ENCODE results near the gene HOXA11.

HOXA11 gene

DNA sequence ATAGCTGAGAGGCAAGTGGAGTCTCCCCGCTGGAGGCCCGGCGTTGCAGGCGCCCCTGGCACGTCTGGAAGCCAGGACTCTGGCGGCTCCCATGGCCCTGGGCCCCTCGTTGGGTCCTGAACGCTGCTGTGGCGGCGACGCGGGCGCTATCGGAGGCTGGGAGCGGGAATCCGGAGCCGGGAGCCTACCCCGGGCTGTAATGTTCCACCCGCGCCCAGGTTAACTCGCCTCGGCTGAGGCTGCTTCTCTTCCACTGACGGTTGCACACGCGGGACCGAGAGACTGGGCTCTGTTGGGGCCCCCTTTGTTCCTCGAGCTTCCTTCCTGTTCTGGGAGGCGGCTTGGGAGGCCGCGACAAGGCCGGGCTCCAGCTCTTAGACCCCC, 40.3 kb downstream of the HOXA11 start:
- H3K27ac Mint-ChIP-seq = no peak overlapping the region
- H3K4me3 Mint-ChIP-seq = no peak overlapping the region
- H3K27me3 Mint-ChIP-seq (ENCODE audit: low read depth) = peaks cover 38% of the 10 kb centered on the region
- DNase-seq (ENCODE audit: low spot score) = no peak
- no peaks in the 10 kb centered on the region for H3K36me3 Mint-ChIP-seq (ENCODE audit: low read depth)
- no peaks in the 10 kb centered on the region for H3K9me3 Mint-ChIP-seq
- H3K4me1 Mint-ChIP-seq (ENCODE audit: low read depth) = no peaks in the 10 kb centered on the region

DNA sequence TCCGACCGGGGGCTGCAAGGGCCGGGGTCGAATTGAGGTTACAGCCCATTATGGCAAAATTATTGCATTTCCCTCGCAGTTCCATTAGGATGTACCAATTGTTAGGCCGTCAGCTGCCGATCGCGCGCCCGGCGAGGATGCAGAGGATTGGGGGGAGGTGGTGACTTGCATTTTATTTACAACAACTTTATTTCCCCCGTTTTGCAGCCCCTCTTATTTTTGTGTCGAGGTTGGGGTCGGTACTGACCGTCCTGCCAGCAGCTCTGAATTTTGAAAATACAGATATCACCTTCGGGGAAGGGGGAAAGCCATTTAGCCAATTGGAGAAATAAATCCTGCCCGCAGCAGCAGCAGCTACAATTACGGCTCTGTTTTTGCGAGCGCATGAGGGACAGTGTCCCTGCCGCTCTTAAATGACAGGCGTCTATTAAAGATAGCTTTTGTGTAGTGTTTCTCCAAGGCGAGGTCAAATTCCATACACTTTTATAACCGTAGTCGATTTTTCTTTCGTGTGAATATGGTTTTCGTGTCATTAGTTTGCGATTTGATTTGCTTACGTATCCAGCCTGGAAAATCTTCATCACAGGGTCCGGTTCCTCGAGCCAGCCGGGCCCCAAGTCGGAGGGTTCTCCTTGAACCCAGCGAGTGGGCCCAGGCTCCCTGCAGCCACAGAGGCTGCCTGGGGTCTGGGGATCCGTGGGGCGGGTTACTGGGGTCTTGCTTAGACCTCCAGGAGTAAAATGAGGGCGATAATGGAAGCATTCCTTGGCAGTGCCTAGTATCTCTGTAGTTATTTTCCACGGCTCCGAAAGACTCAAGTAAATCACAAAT, 40.9 kb downstream of the HOXA11 start:
- Mint-ChIP-seq H3K4me3 (no peak overlapping the region), H3K27ac (no peak overlapping the region), H3K4me1 (ENCODE audit: low read depth) (no peaks in the 10 kb centered on the region), H3K27me3 (ENCODE audit: low read depth) (peaks cover 31% of the 10 kb centered on the region), H3K36me3 (ENCODE audit: low read depth) (no peaks in the 10 kb centered on the region), H3K9me3 (no peaks in the 10 kb centered on the region)
- no peak for DNase-seq (ENCODE audit: low spot score)

DNA sequence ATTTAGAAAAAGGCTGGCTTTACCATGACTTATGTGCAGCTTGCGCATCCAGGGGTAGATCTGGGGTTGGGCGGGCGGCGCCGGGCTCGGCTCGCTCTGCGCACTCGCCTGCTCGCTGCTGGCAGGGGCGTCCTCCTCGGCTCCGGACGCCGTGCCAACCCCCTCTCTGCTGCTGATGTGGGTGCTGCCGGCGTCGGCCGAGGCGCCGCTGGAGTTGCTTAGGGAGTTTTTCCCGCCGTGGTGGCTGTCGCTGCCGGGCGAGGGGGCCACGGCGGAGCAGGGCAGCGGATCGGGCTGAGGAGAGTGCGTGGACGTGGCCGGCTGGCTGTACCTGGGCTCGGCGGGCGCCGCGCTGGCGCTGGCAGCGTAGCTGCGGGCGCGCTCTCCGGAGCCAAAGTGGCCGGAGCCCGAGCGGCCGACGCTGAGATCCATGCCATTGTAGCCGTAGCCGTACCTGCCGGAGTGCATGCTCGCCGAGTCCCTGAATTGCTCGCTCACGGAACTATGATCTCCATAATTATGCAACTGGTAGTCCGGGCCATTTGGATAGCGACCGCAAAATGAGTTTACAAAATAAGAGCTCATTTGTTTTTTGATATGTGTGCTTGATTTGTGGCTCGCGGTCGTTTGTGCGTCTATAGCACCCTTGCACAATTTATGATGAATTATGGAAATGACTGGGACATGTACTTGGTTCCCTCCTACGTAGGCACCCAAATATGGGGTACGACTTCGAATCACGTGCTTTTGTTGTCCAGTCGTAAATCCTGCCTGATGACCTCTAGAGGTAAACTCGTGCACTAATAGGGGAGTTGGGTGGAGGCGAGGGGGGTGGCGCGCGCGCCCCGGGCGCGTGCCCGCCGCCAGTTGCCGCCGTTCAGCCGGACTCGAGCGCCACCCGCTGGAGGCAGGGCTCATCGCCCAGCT, 41.7 kb downstream of the HOXA11 start, which contains the start of gene HOXA5:
TSS of gene HOXA5 (minus strand) at position 659 of the 927 bp plus-strand sequence. CDS start at position 585, 74 bp downstream.
- H3K4me3 Mint-ChIP-seq = no peak within 1 kb of the TSS

DNA sequence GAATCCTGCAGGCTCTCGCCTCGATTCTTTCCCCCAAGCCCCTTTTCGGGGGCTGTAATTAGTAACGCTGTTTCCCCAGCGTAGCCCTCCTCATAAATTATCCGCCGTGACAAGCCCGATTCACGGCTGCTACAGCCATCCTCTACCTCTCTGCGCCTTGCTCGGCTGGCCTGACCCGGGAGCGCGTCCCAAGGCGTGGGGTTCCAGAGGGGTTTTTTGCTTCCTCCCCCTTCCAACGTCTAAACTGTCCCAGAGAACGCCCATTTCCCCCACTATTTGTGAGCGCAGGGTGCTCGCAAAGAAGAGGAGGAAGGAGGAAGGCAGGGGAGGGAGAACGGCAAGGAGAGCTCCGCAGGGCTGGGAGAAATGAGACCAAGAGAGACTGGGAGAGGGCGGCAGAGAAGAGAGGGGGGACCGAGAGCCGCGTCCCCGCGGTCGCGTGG, 42.4 kb downstream of the HOXA11 start:
- peaks cover 22% of the 10 kb centered on the region for H3K27me3 Mint-ChIP-seq (ENCODE audit: low read depth)
- H3K4me3 Mint-ChIP-seq = no peak overlapping the region
- no peaks in the 10 kb centered on the region for H3K36me3 Mint-ChIP-seq (ENCODE audit: low read depth)
- no peak for DNase-seq (ENCODE audit: low spot score)
- H3K4me1 Mint-ChIP-seq (ENCODE audit: low read depth) = no peaks in the 10 kb centered on the region
- no peak overlapping the region for H3K27ac Mint-ChIP-seq
- no peaks in the 10 kb centered on the region for H3K9me3 Mint-ChIP-seq

More for the DNA sequence above, 41.7 kb downstream of the HOXA11 start, which contains the start of gene HOXA5:
- H3K27ac Mint-ChIP-seq = no peak within 1 kb of the TSS
- DNase-seq (ENCODE audit: low spot score) = no peak
- H3K9me3 Mint-ChIP-seq = no peaks in the 10 kb centered on the region
- H3K4me1 Mint-ChIP-seq (ENCODE audit: low read depth) = no peaks in the 10 kb centered on the region
- peaks cover 23% of the 10 kb centered on the region for H3K27me3 Mint-ChIP-seq (ENCODE audit: low read depth)
- no peaks in the 10 kb centered on the region for H3K36me3 Mint-ChIP-seq (ENCODE audit: low read depth)

DNA sequence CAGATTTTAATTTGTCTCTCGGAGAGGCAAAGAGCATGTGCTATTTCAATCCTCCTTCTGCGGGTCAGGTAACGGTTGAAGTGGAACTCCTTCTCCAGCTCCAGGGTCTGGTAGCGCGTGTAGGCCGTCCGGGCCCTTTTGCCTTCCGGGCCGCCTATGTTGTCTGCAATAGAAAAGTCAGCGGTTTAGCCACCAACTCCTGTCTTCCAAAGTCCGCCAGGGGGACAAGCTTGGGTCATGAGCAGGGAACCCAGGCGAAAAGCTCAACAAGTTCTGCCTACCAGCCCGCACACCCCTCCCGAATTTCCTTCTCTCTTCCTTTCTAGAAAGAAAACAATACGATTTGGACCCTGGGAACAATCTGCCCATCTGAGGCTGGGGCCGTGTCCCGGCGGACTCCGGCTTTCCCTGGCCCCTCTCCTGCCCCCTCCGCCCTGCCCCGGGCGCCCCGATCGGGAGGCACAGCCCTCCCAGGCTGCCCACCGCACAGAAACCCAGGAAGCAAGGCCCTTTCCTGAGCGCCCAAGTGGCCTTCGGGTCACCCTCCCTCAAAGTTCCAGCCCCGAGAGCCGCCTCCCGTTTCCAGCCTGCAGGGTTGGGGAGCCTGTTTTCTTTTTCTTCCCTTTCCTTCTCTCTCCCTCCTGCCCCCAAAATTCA, 43.0 kb downstream of the HOXA11 start:
- Mint-ChIP-seq H3K27ac (no peak overlapping the region), H3K4me3 (no peak overlapping the region), H3K27me3 (ENCODE audit: low read depth) (peaks cover 21% of the 10 kb centered on the region)

DNA sequence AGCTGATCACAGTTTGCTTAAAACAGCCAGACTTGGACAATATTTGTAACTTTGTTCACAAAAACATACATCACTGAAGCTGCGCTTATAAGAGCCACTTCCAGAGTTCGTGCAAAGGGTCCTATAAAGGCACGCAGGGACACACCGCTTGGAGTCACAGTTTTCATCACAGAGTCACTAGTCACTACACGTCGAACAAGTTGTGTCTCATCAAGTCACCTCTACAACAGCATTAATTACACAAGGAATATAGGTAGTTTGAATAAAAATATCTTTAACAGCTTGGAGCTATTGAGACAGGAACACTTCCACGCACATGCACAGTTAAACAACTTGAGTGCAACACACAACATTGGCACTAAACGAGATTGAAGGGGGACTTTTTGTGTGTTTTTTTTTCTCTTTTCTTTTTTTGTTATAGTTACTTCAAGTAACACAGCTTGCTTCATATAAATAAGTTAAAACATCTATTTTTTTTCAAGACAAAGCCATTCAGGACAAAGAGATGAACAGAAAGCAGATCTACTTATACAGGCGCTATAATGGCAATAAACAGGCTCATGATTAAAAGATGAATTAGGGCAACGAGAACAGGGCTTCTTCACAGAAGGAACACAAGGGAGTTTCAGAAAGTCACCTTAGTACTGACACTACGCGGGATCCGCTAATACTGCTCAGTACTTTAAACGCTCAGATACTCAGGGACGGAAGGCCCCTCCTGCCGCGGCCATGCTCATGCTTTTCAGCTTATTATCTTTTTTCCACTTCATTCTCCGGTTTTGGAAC, 43.7 kb downstream of the HOXA11 start:
- DNase-seq (ENCODE audit: low spot score) = no peak
- Mint-ChIP-seq H3K4me3 (no peak overlapping the region), H3K27ac (no peak overlapping the region), H3K9me3 (no peaks in the 10 kb centered on the region), H3K36me3 (ENCODE audit: low read depth) (no peaks in the 10 kb centered on the region), H3K27me3 (ENCODE audit: low read depth) (peaks cover 19% of the 10 kb centered on the region), H3K4me1 (ENCODE audit: low read depth) (no peaks in the 10 kb centered on the region)

More for the DNA sequence above, 43.0 kb downstream of the HOXA11 start:
- Mint-ChIP-seq H3K9me3 (no peaks in the 10 kb centered on the region), H3K4me1 (ENCODE audit: low read depth) (no peaks in the 10 kb centered on the region), H3K36me3 (ENCODE audit: low read depth) (no peaks in the 10 kb centered on the region)
- DNase-seq (ENCODE audit: low spot score) = no peak

DNA sequence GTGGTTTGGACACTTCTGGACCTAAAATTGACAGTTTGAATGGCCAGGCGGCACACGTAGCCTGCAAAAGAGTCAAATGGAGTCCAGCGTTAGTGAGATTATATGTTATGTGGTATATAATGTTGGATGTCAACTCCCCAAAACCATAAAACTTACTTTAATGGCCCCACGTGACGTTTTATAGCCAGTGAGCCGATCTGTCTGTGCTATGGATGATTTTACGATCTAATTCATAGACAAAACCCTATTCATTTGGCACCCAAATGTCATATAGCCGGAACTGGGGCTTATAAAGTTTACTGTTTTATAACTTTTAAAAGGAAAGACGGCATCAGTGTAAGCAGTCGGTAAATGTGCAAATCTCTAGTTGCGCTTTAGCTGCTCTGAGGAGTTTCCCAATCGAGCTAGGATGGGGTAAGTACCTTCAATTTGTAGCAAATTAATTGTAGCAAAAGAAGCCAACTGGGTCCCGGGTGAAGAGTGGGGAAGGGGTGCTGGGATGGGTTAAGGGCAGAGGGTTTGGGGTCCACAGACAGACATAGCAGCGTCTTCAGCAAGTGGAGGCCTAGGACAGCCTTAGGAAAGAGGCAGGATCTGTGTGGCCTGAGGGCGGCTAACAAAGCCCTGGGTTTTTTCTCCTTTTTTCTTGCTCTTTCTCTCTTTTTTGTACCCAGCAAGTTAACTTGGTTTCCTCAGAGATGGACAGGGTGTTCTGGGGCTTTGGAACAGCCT, 44.7 kb downstream of the HOXA11 start:
- DNase-seq (ENCODE audit: low spot score) = no peak
- H3K9me3 Mint-ChIP-seq = no peaks in the 10 kb centered on the region
- H3K27ac Mint-ChIP-seq = no peak overlapping the region
- H3K27me3 Mint-ChIP-seq (ENCODE audit: low read depth) = peaks cover 25% of the 10 kb centered on the region
- no peaks in the 10 kb centered on the region for H3K36me3 Mint-ChIP-seq (ENCODE audit: low read depth)
- H3K4me1 Mint-ChIP-seq (ENCODE audit: low read depth) = no peaks in the 10 kb centered on the region
- no peak overlapping the region for H3K4me3 Mint-ChIP-seq

DNA sequence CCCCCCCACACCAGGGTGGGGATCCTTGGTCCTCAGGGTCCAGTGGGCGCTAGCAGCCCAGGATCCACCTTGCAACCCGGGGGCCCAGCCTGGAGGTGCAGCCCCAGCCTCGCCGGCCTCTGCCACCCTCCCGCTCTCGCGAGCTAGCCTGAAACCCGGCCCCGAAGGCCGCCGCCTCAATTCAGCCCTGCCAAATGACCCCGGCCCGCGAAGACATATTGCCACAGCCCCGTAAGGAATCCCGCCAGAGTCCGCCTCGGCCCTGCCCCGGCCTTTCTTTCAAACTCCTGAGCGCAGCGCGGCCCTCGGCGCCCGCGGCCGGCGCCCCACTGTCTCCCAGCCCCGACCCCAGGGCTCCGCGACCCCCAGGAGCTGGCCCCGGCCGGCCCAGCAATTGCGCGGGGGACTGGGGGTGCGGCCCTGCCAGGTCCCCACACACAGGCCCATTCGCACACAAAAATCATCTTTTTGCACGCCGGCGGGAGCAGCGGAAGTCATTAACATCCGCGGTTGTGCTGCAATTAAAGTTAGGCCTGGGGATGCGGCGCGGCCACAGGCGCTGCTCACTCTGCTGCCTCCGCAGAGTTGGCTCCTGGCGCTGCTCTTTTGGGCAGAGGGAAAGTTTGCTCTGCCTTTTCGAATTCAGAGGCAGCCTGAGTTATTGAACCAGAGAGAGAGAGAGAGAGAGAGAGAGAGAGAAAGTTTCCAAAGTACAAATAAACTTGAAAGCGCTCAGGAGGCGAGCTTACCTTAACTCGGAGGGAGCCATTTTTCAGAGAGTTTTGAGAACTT, 45.5 kb downstream of the HOXA11 start:
- Mint-ChIP-seq H3K4me1 (ENCODE audit: low read depth) (peaks cover 3% of the 10 kb centered on the region), H3K36me3 (ENCODE audit: low read depth) (no peaks in the 10 kb centered on the region), H3K4me3 (no peak overlapping the region), H3K27ac (no peak overlapping the region), H3K9me3 (no peaks in the 10 kb centered on the region), H3K27me3 (ENCODE audit: low read depth) (peaks cover 32% of the 10 kb centered on the region)
- DNase-seq (ENCODE audit: low spot score) = no peak

DNA sequence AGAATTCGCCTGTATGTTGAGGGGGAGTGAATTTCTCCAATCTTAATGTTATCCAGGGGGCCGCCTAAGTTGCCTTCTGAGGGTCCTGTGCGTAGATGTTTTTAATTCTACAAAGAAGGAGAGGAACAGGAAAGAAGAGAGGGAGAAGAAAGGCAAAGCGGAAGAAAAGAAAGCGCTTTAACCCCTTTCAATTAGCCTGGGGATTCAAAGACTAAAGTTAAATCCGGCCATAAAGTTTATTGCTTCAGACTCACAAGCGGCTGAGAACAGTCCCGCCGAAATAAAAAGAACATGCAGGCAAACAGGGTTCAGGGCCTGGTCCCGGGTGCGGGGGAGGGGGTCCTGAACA, 46.1 kb downstream of the HOXA11 start:
- no peak for DNase-seq (ENCODE audit: low spot score)
- peaks cover 37% of the 10 kb centered on the region for H3K27me3 Mint-ChIP-seq (ENCODE audit: low read depth)
- peaks cover 8% of the 10 kb centered on the region for H3K4me1 Mint-ChIP-seq (ENCODE audit: low read depth)
- no peak overlapping the region for H3K27ac Mint-ChIP-seq
- H3K4me3 Mint-ChIP-seq = no peak overlapping the region
- H3K9me3 Mint-ChIP-seq = no peaks in the 10 kb centered on the region
- no peaks in the 10 kb centered on the region for H3K36me3 Mint-ChIP-seq (ENCODE audit: low read depth)

DNA sequence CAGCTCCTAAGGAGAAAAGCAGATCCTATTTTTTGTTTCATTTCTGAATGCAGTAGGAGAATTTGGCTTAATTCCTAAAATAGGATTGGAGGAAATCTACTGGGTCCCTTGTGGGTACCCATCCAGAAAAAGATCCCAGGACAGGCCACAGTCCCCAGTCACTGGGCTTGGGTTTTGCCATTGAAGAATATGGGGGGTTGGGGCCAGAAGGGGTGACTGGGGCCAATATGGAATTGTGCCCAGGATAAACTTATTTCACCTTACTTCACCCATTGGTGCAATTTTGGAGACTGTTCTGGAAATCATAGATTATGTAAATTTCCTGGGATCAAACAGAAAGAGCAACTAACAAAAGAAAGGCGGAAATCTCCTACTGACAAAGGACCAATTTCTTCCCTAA, 46.6 kb downstream of the HOXA11 start:
- Mint-ChIP-seq H3K9me3 (no peaks in the 10 kb centered on the region), H3K4me1 (ENCODE audit: low read depth) (peaks cover 11% of the 10 kb centered on the region), H3K27me3 (ENCODE audit: low read depth) (peaks cover 40% of the 10 kb centered on the region)

DNA sequence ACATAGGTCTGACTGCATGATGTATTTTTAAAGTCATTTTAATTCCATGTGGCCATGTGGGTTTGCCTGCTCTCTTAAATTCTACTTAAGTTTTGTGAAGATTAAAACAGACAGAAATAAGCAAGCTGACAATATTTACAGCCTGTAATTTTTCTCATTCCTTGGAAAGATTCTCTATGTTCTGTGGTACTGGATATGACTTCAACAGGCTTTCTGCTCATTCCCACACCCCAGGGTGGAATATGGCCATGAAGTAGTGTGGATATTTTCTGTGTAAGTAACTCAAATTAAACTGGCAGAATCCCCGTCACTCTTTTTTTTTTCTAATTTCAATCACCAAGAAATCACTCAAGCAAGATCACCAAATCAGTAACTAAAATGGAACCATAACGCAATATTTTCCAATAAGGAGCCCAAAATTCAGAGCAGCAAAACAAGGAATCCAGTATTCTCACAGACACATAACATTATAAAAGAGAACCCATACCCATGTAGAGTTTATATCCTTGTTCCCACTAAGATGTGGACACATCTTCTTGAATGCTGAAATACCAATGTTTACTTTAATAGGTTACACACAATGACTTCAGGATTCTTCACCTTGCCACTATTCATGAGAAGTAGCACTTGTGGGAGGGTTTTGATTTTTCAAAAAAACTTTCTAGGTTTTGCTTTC, 47.3 kb downstream of the HOXA11 start:
- Mint-ChIP-seq H3K27ac (no peak overlapping the region), H3K36me3 (ENCODE audit: low read depth) (no peaks in the 10 kb centered on the region), H3K27me3 (ENCODE audit: low read depth) (peaks cover 46% of the 10 kb centered on the region), H3K4me1 (ENCODE audit: low read depth) (peaks cover 11% of the 10 kb centered on the region), H3K4me3 (no peak overlapping the region), H3K9me3 (no peaks in the 10 kb centered on the region)
- DNase-seq (ENCODE audit: low spot score) = no peak

More for the DNA sequence above, 46.6 kb downstream of the HOXA11 start:
- no peak for DNase-seq (ENCODE audit: low spot score)
- Mint-ChIP-seq H3K36me3 (ENCODE audit: low read depth) (no peaks in the 10 kb centered on the region), H3K27ac (no peak overlapping the region), H3K4me3 (no peak overlapping the region)

DNA sequence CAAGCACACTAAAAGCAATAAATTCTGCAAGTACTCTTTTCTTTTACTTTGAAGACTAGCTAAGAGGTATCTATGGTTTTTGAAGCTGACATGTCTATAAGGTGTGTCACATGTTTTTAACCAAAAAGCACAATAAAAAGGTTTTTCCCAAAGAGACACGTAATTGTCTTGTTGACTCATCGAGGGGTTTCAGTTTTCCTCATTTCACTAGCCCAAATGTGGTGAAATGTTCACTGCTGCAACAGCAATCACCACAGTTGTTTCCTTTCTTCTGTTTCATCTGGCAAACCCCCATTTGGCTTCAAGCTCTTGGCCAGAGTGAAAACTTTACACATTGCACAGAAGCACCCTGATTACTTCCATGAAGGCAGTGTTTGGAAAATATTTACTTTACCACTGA, 50.6 kb downstream of the HOXA11 start:
- peaks cover 2% of the 10 kb centered on the region for H3K36me3 Mint-ChIP-seq (ENCODE audit: low read depth)
- no peaks in the 10 kb centered on the region for H3K9me3 Mint-ChIP-seq
- no peak overlapping the region for H3K4me3 Mint-ChIP-seq
- no peak overlapping the region for H3K27ac Mint-ChIP-seq
- peak; percentile 20 for DNase-seq (ENCODE audit: low spot score)
- H3K27me3 Mint-ChIP-seq (ENCODE audit: low read depth) = peaks cover 59% of the 10 kb centered on the region
- H3K4me1 Mint-ChIP-seq (ENCODE audit: low read depth) = peaks cover 11% of the 10 kb centered on the region

All from T-helper 2 cell treated with Interferon-gamma antibody and Interleukin-4, amounts not matched to agents 5 μg/mL and 100 μg/mL, for 36 hours (primary cell).